Measurements from ENCODE around the gene DBF4B.
A peak's percentile ranks its signal among the peaks of the same experiment; 100 is the strongest.

DBF4B gene

DNA sequence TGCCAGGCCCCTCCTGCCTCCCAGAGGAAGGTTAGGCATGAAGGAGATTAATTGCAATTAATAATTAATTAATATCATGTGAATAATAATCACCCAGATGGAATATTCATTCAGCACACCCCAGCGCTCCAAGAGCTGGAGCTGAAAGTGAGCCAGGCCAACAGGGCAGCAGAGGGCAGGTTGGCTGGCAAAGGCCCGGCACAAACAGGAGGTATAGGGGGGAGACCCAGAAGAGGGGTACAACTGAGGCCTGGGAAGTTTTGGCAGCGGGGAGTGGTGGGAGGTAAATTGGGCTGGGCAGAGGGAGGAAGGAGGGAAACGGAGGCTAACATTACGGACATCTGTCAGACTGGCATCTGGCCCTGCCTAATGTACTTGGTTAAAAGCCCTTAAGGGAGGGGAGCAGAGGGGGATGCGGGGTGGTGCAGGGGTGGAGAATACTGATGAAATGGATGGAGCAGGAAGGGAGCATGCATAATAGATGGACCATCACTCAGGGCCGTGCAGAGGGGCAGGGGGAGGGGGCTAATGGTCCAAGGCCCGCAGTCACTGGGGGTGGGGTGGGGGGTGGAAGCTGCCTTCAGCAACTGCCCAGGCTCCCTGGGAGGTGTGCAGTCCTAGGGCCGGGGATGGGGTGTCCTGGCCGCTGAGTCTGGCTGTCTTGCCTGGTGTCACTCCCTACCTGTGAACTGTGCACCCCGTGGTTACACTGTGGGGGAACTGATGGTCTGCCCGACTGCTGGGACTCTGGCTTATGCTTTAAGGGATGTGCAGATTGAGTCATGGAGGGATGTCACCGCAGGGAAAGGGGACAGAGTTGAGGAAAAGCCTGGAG lies 52.2 kb downstream of the DBF4B start:
- DNase-seq (ENCODE audit: low read depth in 3 of 3): no peak

DNA sequence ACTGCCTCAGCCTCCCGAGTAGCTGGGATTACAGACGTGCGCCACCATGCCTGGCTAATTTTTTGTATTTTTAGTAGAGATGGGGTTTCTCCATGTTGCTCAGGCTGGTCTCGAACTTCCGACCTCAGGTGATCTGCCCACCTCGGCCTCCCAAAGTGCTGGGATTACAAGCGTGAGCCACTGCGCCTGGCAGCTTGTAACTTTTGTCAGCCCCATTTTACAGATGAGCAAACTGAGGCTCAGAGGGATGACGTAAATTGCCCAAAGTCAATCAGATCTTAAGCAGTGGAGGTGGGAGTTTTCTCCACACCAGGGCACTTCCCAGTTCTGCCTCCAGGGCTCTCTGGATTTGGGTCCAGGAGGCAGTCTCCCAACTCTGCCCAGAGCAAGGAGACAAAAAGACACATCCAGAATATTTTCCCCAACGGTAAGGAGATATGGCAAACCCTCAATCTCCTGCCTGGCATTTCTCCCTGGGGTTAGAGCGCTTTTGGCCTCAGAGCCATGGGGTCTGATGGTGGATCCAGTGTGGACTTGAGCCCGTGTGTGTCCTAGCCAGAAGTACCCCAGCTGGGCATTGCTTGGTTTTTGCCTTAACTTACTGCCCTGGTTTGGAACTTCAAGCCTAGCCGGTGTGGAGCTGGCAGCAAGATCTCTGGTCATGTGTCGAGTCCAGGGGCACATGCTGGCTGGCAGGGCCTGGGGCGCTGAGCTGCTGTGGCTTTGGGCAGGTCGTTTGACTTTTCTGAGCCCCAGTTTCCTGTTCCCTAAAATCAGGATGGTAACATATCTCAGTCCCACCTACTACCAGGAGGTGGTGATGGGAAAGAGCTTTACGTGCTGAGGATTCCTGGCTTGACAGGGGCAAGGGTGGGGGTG lies 53.7 kb downstream of the DBF4B start:
- DNase-seq (ENCODE audit: low read depth in 3 of 3): no peak

DNA sequence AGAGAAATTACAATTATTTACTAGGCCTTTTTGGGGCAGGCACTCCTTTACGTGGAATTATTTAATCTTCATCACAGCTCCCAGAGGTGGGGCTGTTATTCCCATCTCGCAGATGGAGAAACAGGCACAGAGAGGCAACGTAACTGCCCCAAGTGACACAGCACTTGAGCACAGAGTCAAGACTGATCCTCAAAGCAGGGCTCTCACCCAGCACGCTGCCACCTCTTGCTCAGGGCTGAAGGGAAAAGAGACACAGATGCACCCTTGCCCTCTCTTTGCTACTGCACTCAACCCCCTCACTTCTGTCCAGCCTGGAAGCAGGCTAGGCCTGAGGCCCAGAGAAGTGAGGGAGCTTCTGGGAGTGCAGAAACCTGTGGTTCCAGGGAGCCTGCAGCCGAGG lies 54.7 kb downstream of the DBF4B start:
- no peak for DNase-seq (ENCODE audit: low read depth in 3 of 3)

DNA sequence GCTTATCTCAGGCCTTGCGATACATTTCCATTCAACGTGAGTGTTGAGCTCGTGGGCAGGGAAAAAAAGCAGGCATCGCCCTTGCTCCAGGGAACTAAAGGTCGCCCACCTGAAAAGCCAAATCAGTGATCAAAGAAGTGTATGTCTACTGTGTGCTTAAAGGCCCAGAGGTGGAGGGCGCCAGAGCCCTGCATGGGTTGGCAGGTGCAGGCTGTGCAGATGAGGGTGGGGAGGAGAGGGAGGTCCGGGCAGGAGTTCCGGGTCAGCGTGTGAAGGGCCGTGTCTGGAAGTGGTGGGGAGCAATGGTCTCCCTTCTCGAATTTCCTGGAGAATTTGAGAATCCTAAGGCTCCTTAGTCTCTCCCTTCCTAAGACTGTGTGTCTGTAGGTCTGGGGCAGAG lies 57.5 kb downstream of the DBF4B start:
- no peak for DNase-seq (ENCODE audit: low read depth in 3 of 3)

DNA sequence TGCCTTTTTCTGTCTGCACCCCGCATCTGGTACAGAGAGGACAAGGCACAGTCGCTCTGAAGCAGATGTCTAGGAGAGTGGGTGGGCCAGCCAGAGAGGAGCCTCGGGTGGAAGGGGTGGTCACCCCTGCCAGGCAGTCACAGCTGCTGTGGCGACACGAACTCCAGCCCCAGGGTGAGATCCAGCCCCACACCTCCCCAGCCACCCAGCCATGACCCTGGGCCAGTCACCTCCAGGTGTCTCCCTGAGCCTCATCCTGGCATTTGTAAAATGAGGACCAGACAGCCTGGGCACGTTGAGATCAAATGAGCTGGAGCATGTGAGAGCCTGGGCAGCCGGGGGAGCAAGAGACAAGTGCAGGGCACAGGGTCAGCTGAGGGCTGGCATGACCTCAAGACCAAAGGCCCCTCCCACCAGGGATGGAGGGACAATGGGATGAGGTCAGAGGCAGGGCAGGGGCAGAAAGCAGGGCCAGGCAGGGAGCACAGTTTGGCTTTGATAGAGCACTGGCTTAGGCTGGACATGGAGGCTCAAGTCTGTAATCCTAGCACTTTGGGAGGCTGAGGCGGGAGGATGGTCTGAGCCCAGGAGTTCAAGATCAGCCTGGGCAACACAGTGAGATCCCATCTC lies 58.1 kb downstream of the DBF4B start:
- DNase-seq (ENCODE audit: low read depth in 3 of 3): no peak

DNA sequence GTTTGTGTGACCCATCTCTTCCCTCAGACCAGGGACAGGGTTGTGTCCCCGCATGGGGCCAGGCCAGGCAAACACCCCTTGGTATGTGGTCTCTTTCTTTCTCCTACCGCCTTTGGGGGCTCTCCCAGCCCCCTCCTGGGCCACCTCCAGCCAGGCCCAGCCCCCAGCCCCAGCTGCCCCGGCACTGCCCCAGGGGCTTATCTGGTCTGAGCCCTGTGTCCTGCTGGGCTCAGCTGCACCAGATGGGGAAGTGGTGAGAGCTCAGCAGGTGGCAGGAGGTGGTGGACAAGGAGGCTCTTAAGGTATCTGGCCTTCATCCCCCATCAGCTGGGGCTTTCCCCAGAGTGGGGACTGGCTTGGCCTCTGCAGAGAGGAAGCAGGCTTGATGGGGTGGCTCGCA lies 59.0 kb downstream of the DBF4B start:
- DNase-seq (ENCODE audit: low read depth in 3 of 3): no peak

DNA sequence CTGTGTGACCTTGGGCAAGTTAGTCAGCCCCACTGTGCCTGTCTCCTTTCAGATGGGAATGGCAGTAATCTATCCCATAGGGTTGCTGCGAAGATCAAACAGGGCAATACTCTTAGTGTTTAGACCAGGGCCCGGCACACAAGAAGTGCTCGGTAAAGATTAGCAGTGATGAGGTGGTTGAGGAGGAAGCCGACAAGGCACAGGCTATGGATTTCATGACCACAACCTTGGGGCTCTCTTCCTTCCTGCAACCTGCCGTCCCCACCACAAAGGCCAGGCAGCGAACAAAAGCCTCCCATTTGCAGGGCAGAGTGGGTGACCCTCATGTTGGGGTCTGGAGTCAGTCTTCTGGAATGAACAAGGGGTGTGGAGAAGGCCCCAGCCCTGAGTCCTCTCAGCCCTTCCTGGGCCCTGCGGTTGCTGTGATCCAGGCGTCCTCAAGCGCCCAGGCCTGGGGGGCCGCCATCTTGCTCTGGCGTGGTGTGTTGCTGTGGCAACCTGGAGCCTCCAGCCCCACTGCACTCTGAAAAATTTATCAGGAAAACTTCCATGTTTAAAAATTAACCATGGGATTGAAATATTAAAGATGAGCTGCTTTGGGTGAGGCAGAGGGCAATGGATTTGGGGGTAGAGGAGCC lies 60.2 kb downstream of the DBF4B start:
- DNase-seq (ENCODE audit: low read depth in 3 of 3): no peak

DNA sequence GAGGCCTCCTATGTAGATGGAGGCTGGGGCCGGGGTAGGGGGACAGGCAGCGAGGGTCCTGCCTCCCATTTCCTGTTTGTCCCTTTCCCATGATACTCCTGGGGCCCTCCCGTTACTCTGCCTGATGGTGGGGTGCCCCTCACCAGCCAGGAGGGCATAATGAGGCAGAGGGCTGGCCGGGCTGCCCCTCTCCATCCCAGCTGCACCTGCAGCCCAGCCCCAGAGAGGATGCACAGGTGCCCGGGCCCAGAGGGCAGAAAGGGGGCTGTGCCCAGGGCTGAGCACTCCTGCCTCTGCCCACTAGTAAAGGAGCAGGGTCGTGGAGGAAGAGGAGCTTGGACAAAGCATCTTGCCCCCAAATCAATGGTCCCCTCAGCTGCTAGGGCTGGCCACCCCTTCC lies 60.8 kb downstream of the DBF4B start:
- DNase-seq (ENCODE audit: low read depth in 3 of 3): no peak

DNA sequence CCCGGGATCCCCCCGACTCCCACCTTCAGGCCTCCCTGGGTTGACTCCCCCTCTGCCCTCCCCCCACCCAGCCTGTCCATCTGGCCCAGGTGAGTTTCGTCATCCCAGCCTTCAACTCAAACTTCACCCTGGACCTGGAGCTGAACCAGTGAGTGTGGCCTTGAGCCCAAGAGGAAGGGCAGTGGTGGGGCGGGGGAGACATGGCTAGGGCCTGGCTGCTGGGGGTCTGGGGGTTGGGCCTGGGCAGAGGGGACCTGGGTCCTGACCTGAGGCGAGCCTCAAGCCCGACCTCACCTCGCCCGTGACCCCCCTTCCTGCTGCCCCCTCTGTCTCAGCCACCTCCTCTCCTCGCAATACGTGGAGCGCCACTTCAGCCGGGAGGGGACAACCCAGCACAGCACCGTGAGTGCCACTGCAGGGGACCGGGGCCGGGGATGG lies 61.2 kb downstream of the DBF4B start:
- no peak for DNase-seq (ENCODE audit: low read depth in 3 of 3)

DNA sequence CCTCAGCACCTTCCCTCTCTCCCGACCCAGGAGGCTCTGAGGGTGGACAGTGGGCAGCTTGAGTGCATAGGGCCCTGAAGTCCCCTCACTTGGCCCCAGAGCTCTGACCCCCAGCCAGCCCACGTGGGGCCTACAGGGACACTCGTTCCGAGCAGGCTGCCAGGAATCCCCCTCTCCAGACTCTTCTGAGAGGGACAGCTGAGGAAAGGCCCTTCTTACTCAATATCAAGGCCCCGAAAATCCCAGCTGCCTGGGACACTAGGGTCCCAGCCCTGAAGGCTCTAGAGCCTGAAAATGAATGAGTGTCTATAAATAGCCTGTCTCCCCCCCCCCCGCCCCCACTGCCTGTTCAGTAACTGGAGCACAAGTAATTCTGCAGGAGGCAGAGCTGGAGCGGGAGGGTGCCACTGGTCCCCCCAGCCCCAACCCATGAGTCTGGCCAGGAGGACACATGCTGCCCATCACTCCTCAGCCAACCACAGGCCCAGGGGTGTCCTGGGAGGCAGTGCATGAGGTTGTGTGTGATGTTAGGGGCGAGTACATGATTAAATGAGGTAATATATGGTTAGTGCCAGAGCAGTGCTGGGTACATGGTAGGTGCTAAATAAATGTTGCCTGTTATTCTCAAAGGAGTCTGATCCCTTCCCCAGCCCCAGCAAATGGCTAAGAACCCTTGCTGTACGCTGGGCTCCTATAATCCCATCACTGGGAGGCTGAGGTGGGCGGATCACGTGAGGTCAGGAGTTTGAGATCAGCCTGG lies 61.9 kb downstream of the DBF4B start:
- no peak for DNase-seq (ENCODE audit: low read depth in 3 of 3)

DNA sequence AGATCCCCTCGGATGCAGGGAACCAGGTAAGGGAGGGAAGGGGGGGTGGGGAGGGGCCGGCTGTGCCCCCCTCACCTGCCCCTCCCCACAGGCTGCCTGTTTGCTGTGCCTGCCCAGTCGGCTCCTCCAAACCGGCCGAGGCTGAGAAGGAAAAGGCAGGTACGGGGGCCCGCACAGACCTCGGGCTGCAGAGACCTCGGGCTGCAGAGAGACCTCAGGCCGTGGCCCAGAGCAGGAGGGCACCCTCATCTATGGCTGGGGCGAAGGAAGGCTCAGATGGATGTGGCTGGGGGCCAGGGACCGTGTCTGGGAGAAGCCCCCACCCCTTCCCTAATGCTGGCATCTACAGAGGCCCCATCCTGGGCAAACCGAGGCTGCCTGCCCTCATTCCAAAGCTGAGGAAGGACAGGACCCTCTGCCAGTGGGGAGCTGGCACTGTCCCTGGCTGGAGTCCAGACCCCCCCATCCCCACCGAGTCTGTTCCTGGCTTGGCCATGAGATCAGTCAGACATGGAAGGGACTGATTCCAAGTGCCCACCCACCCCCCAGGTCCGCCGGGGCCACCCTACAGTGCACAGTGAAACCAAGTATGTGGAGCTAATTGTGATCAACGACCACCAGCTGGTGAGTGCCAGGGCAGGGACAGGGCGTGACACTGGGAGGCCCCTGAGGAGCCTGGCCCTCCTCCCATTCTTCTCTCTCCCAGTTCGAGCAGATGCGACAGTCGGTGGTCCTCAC lies 64.0 kb downstream of the DBF4B start:
- no peak for DNase-seq (ENCODE audit: low read depth in 3 of 3)

DNA sequence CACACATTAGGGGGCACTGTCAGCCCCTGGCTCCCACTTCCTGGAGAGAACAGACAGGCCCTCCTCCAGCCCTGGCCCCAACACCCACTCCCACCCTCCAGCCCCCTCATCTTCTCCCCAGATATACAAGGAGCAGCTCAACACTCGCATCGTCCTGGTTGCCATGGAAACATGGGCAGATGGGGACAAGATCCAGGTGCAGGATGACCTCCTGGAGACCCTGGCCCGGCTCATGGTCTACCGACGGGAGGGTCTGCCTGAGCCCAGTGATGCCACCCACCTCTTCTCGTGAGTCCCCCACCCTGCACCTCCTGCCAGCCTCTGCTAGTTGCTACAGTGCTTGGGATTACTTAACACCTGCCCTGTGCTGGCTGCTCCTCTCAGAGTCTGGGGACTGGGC lies 64.7 kb downstream of the DBF4B start:
- no peak for DNase-seq (ENCODE audit: low read depth in 3 of 3)

DNA sequence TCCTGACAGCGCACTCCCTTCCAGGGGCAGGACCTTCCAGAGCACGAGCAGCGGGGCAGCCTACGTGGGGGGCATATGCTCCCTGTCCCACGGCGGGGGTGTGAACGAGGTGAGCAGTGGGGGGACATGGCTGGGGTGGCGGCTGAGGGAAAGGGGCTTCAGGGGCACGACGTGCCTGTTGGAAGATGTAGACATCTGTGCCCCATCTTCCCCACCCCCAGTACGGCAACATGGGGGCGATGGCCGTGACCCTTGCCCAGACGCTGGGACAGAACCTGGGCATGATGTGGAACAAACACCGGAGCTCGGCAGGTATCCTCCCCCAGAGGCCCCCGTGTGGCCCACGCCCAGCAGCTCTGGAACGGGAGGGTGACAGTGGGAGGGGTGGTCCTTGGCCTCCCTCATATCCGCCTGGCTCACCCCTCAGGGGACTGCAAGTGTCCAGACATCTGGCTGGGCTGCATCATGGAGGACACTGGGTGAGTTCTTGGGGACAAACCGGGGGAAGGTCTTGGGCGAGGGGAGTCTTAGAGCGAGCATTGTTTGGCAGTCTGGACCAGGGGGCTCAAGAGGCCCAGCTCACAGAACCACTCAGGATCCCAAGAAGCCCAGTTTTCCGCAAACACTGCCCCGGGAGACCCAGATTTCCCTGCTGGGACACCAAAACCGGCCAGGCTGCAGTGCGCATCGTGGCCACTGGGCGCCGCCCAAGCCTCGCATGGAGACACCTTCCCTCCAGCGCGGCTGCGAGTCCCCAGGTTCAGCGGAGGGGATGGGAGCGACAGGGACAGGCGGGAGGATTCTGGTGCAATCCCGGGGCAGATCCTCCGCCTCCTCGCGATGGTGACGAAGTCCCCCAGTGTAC lies 66.0 kb downstream of the DBF4B start:
- peak; percentile 73 to 90 (median 85) for DNase-seq (ENCODE audit: low read depth in 3 of 3)

DNA sequence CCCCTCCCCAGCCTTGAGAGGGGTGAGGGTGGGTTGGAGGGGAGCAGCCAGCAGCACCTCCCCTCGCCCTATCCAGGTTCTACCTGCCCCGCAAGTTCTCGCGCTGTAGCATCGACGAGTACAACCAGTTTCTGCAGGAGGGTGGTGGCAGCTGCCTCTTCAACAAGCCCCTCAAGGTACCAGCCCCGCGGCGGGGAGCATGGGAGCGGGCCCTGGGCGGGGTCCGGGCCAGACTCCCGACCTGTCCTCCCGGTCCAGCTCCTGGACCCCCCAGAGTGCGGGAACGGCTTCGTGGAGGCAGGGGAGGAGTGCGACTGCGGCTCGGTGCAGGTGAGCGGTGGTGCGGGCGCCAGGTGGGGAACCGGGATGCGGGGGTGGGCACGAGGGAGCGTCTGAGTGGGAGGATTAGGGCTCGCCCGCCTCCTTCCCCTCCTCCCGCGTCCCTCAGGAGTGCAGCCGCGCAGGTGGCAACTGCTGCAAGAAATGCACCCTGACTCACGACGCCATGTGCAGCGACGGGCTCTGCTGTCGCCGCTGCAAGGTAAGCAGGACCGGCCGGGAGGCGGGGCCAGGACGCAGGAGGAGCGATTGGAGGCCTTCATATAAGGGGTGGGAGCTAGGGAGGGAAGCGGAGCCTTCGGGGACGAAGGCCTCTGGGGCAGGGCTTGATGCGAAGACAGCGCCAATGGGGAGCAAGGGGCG lies 66.8 kb downstream of the DBF4B start:
- peak; percentile 96 to 99 (median 96) for DNase-seq (ENCODE audit: low read depth in 3 of 3)

DNA sequence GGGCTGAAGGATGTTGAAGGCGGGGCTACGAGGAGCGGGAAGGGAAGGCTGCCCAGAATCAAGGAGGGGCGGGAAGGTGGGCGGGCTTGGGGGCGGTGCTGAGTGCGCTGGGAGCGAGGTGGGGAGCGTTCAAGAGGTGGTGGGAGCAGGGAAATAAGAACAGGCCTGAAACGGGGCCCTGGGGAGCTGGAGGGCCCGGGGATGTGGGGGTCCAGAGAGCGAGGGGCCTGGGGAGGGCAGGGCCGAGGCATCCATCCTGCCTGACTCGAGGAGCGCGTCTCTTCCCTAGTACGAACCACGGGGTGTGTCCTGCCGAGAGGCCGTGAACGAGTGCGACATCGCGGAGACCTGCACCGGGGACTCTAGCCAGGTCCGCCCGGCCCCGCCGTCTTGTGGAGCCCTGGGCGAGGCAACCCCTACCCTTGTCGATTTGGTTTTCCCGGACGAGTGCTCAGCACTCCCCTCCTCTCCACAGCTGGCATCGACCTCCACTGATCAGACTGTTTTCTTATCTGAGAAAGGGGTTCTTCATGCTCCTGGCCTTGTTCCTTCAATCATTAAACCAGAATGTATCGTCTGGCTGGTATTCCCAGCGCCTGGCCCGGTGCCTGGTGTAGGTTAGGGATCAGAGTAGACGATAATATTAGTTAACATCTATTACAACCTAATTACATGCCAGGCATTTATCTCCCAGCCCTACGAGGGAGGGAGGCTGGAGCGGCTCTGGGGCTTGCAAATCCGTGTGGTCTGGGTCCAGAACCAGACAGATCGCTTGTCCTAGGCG lies 67.6 kb downstream of the DBF4B start:
- DNase-seq (ENCODE audit: low read depth in 3 of 3): no peak

DNA sequence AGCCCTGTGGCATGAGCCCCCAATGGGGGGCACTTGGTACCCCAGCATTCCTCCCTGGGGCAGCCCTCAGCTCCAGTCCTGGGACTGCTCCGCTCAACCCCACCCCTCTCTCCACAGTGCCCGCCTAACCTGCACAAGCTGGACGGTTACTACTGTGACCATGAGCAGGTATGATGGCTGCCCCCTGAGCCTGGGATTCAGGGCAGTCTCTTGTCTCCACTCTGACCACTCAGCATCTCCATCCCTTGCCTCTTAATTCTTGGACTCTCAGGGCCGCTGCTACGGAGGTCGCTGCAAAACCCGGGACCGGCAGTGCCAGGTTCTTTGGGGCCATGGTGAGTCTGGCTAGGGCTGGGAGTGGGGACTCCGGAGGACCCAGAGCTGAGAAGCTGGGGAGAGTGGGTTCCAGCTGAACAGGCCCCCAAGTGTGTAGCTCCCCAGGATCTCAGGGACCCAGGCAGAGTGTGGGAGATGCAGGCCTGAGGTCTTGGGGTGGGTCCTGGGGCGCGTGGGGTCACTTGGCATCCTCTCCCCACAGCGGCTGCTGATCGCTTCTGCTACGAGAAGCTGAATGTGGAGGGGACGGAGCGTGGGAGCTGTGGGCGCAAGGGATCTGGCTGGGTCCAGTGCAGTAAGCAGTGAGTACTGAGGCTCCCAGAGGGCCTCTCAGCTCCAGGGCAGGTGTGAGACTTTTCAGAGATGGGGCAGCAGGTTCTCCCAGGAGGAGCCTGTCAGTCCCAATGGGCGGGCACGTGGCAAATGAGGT lies 68.3 kb downstream of the DBF4B start:
- no peak for DNase-seq (ENCODE audit: low read depth in 3 of 3)

Data from stimulated activated CD4-positive, alpha-beta T cell treated with anti-CD3 and anti-CD28 coated beads, TNF-alpha, amount 100 ng/mL, for 24 hours (primary cell).